DMS 273 (cell line): Measurements from ENCODE around the gene AREG.

Source experiments
- DNase-seq: peaks from one replicate; lab custom pipeline; 2025; ENCODE audit not compliant: unreplicated experiment; lab: John Stamatoyannopoulos, UW

Gene AREG

GRCh38 chr4:74456849-74457395 is 12.0 kb downstream of the AREG start:
- DNase-seq: no peak

- no peak for DNase-seq
Measured at GRCh38 chr4:74460833-74461232, 15.9 kb downstream of the AREG start.

DNA sequence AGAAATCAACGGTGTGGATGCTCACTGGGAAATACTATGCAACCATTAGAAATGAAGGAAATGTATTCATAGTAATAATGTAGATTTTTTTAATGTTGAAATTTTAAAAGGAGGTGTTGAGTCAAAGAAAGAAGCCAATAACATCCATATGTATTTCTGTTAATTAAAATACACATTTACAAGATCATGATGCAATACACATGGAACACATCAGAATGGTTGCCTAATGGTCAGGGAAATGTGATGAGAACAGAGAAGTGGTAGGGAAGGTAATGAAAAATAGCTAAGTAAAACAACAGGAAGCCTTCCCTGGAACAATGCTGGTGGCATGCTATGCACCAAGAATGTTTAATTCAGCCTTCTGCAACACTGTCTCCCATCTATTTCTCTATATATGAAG is 18.2 kb downstream of the AREG start:
- no peak for DNase-seq

- DNase-seq: no peak
Measured at GRCh38 chr4:74464291-74464690, 19.4 kb downstream of the AREG start.

DNA sequence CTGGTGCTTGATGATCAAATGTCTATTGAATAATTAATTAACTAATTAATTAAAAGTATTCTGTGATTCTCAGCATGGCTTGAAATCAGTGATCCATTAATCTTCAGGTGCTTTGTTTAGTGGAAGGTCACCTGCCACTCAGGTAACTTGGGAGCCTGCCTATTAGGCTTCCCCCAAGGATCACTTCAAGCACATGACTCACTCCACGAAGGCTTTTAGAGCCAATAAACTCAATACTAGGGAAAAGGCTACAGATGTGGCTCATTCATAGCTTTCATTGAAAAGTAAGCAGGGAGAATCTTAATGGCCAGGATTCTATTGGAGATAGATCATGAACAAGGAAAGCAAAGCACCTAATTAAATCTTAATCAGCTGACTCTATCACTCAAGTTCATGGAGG is 21.3 kb downstream of the AREG start:
- DNase-seq: no peak

GRCh38 chr4:74471264-74471663 is 26.3 kb downstream of the AREG start:
- DNase-seq: no peak

- DNase-seq: no peak
Measured at GRCh38 chr4:74473155-74473811, 28.3 kb downstream of the AREG start.

DNA sequence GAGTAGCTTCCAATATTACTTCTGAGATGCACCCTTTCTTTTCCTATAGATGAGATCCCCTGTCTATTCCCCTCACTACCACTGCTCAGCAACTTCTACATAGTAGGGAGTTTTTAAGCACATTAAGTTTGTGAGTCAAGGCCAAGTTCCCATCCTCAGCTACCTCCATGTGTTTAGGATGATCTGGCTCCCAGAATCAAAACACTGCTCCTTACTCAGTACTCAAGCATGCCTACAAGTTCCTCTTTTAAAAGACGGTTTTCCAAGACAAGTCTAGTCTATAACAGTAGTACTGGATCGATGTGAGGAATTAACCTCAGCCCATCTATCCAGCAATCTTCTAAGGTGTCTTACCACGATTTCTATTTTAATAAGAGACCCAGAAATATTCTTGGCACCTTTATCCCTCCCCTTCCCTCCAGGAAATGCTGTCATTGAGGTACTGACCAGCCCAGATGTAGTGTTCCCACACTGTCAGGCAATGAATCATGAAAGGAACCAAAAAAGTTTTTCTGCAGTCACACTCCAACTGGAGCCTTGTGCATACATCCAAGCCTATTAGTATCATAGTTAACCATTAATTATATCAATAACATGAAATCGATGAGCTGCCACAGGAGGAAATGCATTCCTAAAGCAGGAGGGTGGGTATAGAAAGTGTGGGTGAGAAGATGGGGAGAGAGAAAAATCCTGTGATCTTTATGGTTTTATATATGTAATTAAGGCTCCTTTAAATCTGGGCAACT is 29.6 kb downstream of the AREG start:
- DNase-seq: no peak

DNA sequence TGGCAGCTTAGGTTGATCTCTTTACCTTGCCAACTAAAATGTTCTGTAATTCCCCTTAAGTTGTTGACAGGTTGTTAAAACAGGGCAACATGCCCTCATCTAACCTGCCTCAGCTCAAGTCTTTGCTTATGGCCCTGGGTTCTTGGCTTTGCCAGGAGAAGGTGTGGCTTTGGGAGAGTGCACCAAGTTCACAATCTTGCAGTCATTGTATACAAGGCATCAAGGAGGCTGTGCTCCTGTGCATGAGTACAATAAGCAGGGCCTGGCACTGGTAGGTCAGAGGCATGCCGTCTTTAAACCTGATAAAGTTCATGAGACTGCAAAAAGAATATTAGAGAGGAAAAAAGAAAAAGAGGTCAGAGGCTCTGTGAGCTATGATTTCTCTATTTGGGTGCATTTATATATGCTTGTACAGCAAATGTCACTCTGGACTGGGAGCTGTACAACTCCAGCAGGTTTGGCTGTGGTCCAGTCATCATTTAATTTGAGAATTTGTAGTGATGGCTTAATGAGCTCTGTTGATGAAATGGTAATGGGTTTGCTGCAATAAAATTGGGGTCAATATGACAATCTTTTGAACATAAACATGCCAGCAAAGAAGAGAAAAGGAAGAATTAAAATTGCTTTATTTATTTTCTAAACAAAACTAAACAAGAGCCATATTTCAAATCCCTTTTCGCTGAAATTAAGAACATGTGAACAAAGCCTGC is 30.3 kb downstream of the AREG start:
- DNase-seq: no peak

DNA sequence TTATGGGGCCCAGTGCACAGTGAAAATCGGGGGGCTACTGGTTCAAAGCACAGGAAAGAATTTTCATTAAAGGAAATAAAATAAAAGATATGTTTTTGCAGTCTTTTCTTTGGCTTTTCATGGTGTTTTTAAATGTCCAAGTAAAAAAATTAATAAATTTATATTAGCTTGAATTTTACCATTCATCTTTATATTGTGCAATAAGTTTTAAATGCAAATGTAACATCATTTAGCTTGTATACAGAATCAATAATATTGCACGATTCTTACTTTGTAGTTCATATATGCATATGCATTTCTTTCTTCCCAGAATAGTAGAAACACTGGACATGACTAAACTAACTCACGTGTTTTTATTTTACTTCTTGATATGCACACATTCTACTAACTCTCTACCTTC is 31.0 kb downstream of the AREG start:
- DNase-seq: no peak

GRCh38 chr4:74479009-74479408 is 34.1 kb downstream of the AREG start:
- no peak for DNase-seq

DNA sequence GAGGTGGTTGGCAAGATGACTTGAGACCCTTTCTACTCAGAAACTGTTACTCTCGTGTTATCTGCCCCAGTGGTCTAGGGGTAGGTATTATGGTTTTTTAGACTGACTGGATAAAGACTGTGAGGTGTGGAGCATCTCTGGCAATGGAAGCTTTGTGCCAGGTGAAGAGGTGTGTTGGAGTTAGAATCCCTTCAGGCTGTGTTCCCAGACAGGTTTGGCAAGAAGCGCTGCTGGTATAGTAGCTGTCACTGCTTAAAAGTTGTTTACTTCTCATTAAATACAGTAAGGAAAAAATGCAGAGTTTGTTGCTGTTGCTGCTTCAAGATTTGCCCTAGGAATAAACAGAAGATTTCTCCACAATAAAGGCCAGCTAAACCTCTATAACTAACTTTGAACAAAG is 35.3 kb downstream of the AREG start:
- DNase-seq: no peak

GRCh38 chr4:74481891-74482609 is 37.1 kb downstream of the AREG start:
- no peak for DNase-seq

DNA sequence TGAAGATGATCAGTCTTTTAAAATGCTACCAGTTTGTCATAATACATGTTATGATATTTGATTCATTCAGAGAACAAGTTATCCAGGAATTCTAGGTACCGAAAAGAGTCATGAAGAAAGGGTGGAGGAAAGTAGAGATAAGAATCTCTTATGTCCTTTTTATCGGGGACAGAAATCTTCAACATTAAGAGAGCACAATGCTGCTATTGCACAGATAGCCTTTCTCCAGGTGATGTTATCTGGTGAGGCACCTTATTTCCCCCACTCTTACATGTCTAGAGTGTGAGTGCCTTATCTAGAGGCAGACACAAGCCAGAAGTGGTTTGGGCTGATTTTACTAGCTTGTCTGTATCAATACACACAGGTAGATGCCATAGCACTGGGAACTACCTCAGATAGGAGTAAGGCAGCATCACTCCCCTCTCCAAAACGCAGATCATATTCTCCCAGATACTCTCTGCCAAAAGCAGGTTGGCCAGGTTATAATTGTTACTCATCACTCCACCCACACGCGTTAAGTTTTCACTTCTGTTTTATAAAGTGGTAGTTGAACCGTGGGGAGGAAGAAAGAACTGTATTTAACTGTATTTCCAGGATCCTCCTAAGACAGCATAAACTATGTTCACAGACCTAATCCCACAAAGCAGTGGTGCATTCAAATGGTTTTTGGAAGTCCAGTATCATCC is 38.4 kb downstream of the AREG start:
- no peak for DNase-seq

- no peak for DNase-seq
Measured at GRCh38 chr4:74486905-74487304, 42.0 kb downstream of the AREG start.

GRCh38 chr4:74487771-74488170 is 42.8 kb downstream of the AREG start:
- DNase-seq: no peak

GRCh38 chr4:74490736-74491135 is 45.8 kb downstream of the AREG start:
- no peak for DNase-seq

- no peak for DNase-seq
Measured at GRCh38 chr4:74499986-74500781, 55.2 kb downstream of the AREG start.

GRCh38 chr4:74501579-74501978 is 56.6 kb downstream of the AREG start:
- DNase-seq: no peak

- DNase-seq: no peak
Measured at GRCh38 chr4:74503580-74503979, 58.6 kb downstream of the AREG start.
